Tibial nerve (tissue), 3 donors: ENCODE data around the gene ZFYVE9.

ENCODE experiments used
- CTCF ChIP-seq, 5 experiments: fragments of 200-600 bp in 3 of 5; fragments of 450-650 bp in 2 of 5; sonication (generic) in 3 of 5; IDR thresholded peaks; one replicate each; pipeline ENCODE4 v1.5.1; 2016 to 2019; ENCODE audit warnings: antibody characterized with exemption in 5 of 5, mild to moderate bottlenecking in 3 of 5, moderate library complexity in 2 of 5
- POLR2A ChIP-seq, 2 donors: fragments of 450-650 bp; IDR thresholded peaks; one replicate each; pipeline ENCODE4 v1.6.1; 2017; ENCODE audit warnings: antibody characterized with exemption in 2 of 2, mild to moderate bottlenecking in 2 of 2, moderate library complexity in 2 of 2

GRCh38 chr1:52127181-52128180 is 14.4 kb upstream of the ZFYVE9 start:
- TF ChIP-seq CTCF (IDR thresholded peaks at IDR 0.05) = peak; percentile 52 to 69 (median 57)
- TF ChIP-seq POLR2A (IDR thresholded peaks at IDR 0.05) = no peak
